ENCODE results near the gene TIPIN.

Gene TIPIN

DNA sequence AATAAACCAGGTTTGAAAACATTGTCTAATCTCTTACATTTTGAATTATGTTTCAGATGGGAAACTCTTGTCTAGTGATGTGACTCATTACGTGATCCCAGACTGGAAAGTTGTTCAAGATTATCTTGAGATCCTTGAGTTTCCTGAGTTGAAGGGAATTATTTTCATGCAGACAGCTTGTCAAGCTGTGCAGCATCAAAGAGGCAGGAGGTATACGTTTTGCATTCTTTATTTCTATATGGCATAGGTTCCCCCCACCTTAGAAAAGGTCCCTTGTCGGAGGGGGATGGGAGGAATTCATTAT is 61.6 kb downstream of the TIPIN start:
- H3K4me3 ChIP-seq (ENCODE audit: low read length): peak overlapping the region; percentile 65
- no peak for TF ChIP-seq ZNF274 (IDR thresholded peaks at IDR 0.05; ENCODE audit: low read depth, low read length)

GRCh38 chr15:66294157-66294931 is 62.1 kb downstream of the TIPIN start:
- TF ChIP-seq ZNF274 (IDR thresholded peaks at IDR 0.05; ENCODE audit: low read depth, low read length): no peak

DNA sequence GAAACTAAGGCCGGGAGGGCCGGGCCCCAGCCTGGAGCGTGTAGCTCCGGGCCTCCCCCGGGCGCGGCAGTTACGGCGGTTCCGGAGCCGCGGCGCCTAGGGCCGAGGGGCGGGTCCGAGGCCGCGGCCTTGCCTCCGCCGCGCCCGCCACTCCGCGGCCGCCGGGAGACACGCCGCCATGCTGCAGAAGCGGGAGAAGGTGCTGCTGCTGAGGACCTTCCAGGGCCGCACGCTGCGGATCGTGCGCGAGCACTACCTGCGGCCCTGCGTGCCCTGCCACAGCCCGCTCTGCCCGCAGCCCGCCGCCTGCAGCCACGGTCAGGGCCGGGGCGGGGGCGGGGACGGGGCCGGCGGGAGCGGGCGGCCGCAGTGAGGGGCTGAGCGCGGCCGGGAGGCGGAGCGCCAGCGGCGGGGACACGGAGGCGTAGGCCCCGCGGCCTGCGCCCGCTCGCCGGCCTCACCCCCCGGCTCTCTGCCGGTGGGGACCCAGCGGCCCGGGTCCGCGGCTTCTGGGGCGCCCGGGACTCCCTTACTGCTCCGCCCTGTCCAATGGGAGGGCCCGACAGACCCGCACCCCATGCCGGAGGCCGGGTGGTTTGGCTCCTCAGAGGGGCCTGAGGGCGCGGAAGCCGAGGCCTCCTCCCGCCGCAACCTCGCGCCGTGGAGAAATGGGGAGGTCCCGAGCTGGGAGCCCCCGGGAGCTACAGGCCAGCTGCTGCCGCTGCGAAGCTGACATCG is 62.9 kb downstream of the TIPIN start, which contains the start of gene DIS3L:
TSS of gene DIS3L (plus strand) at position 150 of the 738 bp plus-strand sequence. CDS start at position 179, 29 bp downstream.
- peak within 1 kb of the TSS; percentile 65 for H3K4me3 ChIP-seq (ENCODE audit: low read length)
- no peak for TF ChIP-seq ZNF274 (IDR thresholded peaks at IDR 0.05; ENCODE audit: low read depth, low read length)

More at GRCh38 chr15:66294157-66294931, 62.1 kb downstream of the TIPIN start:
- H3K4me3 ChIP-seq (ENCODE audit: low read length): peak overlapping the region; percentile 65

DNA sequence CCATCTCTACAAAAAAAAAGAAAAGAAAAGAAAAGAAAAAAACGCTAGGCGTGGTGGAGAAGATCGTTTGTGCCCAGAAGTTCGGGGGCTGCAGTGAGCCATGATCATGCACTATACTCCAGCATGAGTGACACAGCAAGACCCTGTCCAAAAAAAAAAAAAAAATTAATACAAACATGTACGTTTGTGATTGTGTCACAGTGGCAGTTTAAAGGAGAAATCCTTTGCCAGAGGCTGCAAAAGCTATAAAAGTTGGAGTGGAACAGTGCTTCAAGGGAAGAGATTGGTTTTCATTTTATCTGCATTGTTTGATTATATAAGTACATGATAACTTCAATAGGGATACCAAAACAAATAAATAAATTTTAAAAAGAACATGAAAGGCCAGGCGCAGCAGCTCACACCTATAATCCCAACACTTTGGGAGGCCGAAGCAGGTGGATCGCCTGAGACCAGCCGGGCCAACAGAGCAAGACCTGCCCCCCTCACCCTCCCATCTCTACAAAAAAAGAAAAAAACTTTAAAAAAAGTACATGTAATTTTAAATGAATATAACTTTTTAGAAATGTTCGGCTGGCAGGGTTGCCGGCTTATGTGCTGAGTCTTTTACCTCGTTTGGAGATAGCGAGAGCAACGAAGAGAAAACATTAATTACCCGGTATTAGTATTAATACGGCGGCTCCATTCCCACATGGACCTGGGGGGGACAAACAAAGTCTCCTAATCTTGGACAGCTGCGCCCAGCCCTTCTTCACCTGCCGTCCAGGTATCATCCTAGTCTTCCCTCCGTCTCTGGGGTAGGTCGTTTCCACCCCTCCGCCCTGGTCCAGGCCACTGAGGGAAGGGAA is 63.7 kb downstream of the TIPIN start:
- no peak for TF ChIP-seq ZNF274 (IDR thresholded peaks at IDR 0.05; ENCODE audit: low read depth, low read length)
- H3K4me3 ChIP-seq (ENCODE audit: low read length): peak overlapping the region; percentile 65

DNA sequence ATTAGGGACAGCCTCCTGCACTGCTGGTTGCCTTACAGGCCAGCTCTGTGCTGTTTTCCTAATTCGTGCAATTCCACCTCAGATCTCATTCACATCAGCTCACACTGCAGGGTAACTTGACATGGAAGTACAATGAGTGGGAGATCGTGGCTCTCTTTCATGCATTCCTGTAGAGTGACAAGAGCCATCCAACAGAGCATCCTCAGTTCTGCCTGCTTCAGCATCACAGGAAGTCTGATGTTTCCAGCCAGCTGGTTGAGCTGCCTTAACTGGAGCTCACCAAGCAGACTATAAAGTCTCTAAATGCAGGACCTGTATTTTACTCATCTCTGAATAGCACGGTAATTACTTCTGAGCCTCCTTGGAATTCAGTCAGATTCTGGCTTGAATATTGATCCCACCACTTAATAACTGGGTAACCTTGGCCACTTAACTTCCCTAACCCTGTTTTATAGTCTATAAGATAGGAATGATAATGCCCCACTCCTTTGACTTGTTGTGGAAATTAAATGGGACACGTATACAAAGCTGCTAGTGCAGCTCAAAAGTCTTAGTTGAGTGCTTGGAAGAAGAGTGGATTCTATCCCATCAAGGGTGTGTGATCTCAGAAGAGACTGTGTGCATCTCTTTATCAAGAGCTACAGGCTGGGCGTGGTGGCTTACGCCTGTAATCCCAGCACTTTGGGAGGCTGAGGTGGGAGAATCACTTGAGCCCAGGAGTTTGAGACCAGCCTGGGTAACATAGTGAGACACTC is 64.5 kb downstream of the TIPIN start:
- H3K4me3 ChIP-seq (ENCODE audit: low read length): peak overlapping the region; percentile 65; the same call in 1 of the 2 replicates
- TF ChIP-seq ZNF274 (IDR thresholded peaks at IDR 0.05; ENCODE audit: low read depth, low read length): no peak

DNA sequence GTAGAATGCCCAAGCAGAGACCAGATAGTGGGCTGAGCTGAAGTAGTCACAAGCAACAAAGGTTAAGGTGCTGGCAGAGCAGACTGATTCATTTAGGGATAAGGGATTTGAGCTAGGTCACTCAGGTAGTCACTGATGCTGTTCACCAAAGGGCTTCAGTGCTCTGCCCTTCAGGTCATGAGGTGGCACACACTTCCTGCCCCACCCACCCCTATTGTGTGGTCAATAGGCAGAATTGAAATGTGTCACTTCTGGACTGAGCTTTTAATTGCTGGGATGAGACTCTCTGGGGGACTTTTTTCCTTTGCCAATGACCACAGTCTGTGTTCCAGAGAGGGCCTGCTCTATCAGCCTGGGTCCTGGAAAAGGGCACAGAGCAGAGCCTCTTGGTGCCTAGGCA is 66.0 kb downstream of the TIPIN start:
- H3K4me3 ChIP-seq (ENCODE audit: low read length): no peak overlapping the region
- TF ChIP-seq ZNF274 (IDR thresholded peaks at IDR 0.05; ENCODE audit: low read depth, low read length): no peak

- TF ChIP-seq ZNF274 (IDR thresholded peaks at IDR 0.05; ENCODE audit: low read depth, low read length): no peak
- no peak overlapping the region for H3K4me3 ChIP-seq (ENCODE audit: low read length)
These were observed 66.5 kb downstream of the TIPIN start for GRCh38 chr15:66290007-66290406.

DNA sequence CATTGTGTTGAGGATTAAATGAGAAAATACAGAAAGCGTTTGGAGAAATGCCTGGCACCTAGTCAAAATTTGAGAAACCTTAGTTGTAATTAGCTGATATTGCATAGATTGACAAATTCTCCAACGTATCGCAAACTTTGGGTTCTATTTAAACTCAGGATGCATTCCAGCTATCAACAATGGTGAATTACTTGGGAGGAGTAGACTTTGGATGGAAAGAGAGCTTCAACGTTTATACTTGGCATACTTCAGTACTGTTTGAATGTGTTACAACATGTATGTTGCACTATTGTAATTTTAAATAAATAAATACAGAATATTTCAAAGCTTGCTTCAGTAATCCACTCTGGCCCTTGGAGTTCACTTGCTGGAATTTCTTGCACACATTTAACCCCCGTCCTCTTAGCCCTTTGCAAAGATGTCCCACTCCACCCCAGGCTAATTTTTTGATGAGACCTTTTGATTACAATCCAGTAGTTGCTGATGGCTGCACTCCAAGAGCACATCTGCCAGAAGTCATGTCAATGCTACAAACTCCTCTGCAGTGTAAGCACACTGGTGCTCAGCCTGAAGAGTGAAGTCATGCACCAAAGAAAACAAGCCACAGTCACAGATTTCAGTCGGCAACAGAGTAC is 67.8 kb downstream of the TIPIN start:
- H3K4me3 ChIP-seq (ENCODE audit: low read length): no peak overlapping the region
- no peak for TF ChIP-seq ZNF274 (IDR thresholded peaks at IDR 0.05; ENCODE audit: low read depth, low read length)

DNA sequence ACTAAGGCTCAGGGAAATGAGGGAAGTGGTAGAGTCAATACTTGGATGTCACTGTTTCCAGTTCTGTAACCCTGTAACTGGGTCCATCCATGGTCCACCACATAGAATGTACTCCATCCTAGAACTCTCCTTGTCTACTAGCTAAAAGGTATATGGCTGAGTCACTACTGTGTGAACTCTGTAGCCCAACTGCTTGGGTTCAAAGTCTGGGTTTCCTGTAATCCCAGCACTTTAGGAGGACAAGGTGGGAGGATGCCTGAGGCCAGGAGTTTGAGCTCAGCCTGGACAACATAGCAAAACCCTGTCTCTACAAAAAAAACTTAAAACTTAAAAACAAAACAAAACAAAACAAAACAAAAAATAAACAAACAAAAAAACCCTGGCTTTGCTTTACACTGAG is 68.4 kb downstream of the TIPIN start:
- H3K4me3 ChIP-seq (ENCODE audit: low read length): no peak overlapping the region
- TF ChIP-seq ZNF274 (IDR thresholded peaks at IDR 0.05; ENCODE audit: low read depth, low read length): no peak

GRCh38 chr15:66287461-66288057 is 68.9 kb downstream of the TIPIN start:
- H3K4me3 ChIP-seq (ENCODE audit: low read length): no peak overlapping the region
- TF ChIP-seq ZNF274 (IDR thresholded peaks at IDR 0.05; ENCODE audit: low read depth, low read length): no peak

Data from GM08714 (cell line).